ENCODE measurements around the gene FRY.

DNA sequence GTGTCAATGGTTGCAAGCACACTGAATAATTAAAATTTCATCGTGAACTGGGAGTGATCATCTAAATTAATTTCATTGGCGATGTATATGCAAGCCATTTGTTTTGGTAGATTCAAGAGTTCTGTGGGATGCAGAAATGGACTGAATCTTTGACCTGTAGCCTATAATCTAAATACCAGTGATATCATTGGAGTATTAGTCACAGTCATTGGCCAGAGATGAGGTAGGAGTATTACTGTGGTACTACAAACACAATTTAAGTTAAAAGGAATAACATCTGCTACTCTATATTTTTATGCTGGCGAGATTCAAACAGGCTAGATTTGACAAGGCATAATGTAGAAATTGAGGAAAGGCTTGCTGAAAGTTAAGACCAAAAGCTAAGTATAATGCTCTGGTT is 14.0 kb downstream of the FRY start:
- TF ChIP-seq, protein P1, sequence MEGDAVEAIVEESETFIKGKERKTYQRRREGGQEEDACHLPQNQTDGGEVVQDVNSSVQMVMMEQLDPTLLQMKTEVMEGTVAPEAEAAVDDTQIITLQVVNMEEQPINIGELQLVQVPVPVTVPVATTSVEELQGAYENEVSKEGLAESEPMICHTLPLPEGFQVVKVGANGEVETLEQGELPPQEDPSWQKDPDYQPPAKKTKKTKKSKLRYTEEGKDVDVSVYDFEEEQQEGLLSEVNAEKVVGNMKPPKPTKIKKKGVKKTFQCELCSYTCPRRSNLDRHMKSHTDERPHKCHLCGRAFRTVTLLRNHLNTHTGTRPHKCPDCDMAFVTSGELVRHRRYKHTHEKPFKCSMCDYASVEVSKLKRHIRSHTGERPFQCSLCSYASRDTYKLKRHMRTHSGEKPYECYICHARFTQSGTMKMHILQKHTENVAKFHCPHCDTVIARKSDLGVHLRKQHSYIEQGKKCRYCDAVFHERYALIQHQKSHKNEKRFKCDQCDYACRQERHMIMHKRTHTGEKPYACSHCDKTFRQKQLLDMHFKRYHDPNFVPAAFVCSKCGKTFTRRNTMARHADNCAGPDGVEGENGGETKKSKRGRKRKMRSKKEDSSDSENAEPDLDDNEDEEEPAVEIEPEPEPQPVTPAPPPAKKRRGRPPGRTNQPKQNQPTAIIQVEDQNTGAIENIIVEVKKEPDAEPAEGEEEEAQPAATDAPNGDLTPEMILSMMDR (IDR thresholded peaks at IDR 0.05) = no peak
- no peak for TF ChIP-seq EZH2 (IDR thresholded peaks at IDR 0.05; ENCODE audit: borderline replicate concordance, insufficient read depth, low read depth, low read length, poor library complexity, severe bottlenecking)

All from B cell (primary cell).